SK-N-MC (cell line): ENCODE data around the gene ARPC1A.

Experiments
- EZH2 ChIP-seq: fragments of 200-600 bp; sonication (generic); IDR thresholded peaks from one replicate; pipeline ENCODE4 v1.6.1; 2017; ENCODE audit warnings: antibody characterized with exemption
- POLR2AphosphoS5 ChIP-seq: IDR thresholded peaks from 2 replicates; pipeline ENCODE4 v1.6.1; 2012; ENCODE audit warnings: mild to moderate bottlenecking, low read depth, low read length, borderline replicate concordance

GRCh38 chr7:99375070-99375807 lies 49.5 kb downstream of the ARPC1A start:
- no peak for TF ChIP-seq EZH2
- peak; percentile 20; the same call in 1 of the 2 replicates for TF ChIP-seq POLR2AphosphoS5
